GM21381 (cell line): ENCODE measurements around the gene MDH1B.
"Not testable (repeated sequence)": the region's sequence is repeated elsewhere in the genome, so short reads cannot be mapped to it uniquely, and the experiment has no call there.

Experiments used
- ATAC-seq: cut with Tn5 transposase; IDR thresholded peaks from one replicate; pipeline ENCODE4 v1.9.1; 2021; ENCODE audit warnings: mild to moderate bottlenecking, moderate library complexity; ENCODE audit not compliant: unreplicated experiment

The MDH1B gene

DNA sequence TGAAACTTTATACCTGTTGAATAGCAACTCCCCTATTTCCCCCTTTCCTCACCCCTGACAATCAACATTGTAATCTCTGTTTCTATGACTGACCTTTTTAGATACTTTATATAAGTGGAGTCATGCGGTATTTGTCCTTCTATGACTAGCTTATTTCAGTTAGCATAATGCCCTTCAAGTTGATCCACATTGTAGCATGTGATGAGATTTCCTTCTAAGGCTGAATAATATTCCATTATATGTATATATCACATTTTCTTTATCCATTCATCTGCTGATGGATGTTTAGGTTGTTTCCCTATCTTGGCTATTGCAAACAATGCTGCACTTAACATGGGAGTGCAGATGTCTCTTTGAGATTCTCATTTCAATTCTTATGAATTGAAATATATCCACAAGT lies 9.7 kb upstream of the MDH1B start:
- no peak for ATAC-seq

DNA sequence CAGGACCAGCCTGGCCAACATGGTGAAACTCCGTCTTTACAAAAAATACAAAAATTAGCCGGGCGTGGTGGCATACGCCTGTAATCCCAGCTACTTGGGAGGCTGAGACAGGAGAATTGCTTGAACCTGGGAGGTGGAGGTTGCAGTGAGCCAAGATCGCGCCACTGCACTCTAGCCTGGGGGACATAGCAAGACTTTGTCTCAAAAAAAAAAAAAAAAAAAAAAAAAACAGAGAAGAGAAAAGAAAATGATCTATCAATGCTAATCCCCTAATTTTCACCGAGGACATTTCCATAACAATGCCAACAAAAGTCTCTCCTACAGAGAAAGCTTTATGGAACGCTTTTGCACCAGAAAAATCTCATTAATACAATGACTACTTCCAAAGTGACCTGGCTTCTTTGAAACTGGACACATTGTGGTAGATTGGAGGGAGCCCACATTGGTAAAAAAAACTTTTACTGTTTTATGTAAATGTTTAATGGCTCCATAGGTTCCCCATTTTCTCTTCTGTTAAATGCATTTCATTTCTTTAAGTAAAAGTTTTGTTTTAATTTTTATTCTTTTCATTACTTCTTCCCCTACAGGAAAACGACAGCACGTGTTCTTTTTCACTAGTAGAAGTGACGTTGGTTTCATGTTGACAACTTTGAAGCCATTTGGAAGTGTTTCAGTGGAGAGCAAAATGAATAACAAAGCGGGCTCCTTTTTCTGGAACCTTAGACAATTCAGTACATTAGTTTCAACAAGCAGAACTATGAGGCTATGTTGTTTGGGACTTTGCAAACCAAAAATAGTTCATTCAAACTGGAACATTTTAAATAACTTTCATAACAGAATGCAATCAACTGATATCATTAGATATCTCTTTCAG lies 1.2 kb upstream of the MDH1B start:
- ATAC-seq, result no peak

DNA sequence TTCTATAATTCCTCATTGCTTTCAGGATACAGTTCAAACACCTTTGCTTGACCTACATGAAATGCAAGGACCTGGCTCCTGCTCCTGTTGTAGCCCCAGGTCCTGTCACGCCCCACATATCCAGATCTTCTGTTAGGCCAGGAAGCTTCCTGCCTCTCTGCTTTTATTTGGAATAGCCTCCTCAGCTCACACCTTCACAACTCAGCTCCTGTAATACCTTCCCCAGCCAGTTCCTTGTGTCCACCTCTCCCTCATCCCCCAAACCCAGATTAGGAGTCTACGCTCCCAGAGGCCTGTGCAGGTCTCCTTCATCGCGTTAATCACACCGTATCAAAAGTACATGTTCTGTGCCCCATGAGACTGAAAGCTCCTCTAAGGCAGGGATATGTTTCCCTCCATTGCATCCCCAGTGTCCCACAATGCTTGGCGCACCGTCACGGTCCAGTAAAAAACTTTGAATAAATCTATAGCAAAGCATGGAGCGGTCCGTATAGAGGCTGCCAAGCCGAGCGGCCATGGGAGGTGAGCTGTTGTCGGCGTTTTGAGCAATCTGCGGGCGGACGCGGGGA lies 371 bp downstream of the MDH1B start:
- ATAC-seq, result no peak

DNA sequence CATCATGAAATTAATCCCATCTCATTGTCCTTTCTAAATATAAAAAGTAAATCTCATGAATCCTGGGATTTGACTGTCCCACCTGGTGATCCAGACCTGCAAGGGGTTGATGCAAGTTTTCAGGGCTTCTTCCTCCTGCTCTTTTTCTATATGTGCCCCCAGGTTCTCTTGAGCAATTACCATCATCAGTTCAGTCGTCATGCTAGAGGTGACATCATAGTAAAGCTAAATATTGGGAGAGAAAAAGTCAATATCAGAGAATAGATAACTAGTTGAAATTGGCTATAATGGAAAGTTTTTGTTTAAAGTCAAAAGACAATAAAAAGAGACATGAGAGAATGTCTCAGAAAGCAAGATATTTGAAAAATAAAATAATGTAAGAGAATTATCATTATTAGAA lies 8.3 kb downstream of the MDH1B start:
- no peak for ATAC-seq

DNA sequence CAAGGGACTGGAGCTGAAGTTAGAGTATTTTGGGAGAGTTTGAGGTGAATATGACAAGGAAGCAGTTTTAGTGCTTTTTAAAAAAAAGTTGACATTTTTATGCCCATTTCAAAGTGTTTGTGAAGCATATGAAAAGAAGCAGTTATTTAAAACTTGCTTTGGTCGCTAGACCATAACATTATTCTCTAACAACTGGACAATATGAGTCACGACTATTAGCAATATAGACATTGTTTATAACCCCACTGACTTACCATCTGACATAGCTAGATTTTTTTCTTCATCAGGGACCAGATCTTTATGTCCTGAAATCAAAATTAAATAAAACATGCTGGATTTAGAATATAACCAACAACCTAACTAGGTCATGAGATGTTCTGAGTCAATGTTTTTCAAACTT lies 24.3 kb downstream of the MDH1B start:
- ATAC-seq, result no peak

DNA sequence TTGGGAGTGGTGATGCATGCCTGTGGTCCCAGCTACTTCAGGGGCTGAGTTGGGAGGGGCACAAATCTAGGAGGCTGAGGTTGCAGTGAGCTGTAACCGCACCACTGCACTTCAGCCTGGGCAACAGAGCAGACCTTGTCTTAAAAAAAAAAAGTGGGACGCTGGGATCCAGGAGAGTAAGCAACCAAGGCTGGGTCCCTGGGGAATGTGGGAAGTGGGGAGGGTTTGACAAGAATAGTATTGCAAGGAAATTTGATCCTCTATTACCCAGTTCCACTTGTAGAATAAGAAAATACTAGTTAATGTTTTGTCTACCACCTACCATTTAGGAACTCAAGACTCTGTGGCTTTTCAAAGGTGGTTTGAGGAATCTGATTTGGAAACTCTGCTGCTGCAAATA lies 25.9 kb downstream of the MDH1B start:
- ATAC-seq, result no peak

DNA sequence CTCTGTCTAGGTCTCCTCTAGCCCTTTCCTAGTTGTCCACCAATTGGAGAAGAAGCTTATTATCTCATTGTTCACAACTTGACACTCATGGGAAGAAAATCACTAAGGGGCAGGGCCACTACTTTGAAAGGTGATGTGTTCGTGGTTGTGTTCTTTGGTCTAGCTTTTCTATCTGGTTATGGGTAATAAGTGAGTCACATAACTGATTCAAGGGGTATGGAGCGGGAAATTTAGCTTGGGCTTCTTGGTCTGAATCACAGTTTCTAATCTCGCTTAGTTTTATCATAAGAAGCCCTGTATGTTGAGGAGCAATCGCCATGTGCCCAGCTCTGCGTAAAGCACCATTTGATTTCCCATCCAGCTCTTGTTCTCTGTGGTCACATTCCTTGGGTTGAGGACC lies 28.2 kb downstream of the MDH1B start:
- no peak for ATAC-seq

DNA sequence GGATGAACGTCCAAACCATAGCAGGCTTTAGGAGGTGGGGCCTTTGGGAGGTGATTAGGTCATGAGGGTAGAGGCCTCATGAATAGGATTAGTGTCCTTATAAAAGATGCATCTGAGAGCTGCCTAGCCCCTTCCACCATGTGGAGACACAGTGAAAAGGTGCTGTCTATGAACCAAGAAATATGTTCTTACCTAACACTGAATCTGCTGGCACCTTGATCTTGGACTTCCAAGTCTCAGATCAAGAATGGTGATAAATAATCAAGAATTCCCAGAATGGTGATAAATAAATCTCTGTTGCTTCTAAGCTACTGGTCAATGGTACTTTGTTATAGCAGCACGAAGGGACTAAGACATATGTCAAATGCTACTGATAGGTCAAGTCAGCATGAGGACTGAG lies 31.8 kb downstream of the MDH1B start:
- no peak for ATAC-seq

DNA sequence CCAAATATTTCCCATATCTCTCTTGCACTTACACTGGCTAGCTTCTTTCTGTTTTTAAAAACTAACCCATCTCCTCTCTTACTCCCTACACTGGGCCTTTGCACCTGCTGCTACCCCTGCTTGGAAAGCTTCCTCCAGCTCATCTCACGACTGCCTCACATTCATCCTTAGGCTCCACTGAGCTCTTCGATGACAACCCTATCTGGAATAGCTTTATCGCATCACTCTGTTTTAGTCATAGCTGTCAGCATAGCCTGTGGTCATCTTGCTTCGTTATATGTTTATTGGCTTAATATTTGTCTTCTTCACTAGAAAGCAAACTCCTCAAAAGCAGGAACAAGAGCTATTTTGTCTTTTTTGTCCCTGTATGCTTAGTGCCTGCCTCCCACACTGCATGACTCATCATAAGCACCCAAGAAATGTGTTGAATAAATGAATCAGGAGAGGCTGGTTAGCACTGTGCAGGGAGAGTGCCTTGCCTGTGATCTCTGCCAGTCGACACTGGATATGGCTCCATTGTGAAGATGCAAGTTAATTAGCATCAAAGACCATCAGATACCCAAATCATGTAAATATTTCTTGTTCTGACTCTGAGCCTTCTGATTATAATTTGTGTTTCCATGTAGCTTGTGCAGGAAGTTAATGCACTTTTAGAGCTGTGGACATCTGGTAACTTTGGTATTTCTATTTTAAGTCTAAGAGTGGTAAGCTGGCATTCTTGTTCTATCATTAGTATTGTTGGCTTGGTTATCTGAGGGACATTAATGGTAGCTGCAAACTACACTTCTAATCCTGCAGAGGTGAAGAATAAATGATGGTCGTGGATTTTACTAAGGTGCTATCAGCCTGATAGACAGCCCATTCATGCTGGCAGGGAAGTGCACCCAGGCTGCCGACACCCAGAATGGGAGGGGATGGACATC lies 36.6 kb downstream of the MDH1B start:
- no peak for ATAC-seq

DNA sequence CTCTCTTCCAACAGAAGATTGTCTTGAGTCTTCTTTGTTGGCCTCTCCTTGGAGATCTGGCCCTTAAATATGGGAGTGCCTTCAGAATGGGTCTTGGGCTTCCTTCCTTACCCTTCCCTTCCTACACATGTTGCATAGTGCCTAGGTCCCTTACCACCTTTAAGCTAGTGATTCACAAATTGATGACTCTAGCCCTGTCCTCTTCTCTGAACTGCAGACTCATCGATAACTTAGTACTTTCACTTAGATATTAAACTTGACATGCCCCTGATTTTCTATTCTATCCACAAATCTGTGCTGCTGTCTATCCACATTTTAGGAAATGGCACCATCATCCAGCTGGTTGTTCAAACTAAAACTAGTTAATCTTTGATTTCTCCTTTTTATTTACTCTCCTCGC lies 37.8 kb downstream of the MDH1B start:
- ATAC-seq, result no peak

DNA sequence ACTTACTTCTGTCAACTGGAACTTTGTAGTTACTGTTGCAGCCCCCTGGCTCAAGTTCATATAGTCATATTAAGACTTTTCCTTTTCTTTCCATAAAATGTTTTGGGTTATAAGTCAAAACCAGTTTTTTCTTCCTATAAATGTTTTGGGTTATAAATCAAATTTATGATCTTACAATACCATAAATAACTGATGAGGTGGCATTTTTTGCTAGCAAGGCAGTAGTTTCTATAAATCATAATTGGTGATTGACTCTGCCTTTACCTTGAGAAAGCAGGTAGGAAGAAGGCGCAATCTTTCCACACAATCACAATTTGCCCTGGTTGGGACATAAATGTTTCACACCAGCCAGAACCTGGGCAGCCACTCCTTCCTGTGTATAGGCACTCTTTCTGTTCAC lies 41.8 kb downstream of the MDH1B start:
- no peak for ATAC-seq

DNA sequence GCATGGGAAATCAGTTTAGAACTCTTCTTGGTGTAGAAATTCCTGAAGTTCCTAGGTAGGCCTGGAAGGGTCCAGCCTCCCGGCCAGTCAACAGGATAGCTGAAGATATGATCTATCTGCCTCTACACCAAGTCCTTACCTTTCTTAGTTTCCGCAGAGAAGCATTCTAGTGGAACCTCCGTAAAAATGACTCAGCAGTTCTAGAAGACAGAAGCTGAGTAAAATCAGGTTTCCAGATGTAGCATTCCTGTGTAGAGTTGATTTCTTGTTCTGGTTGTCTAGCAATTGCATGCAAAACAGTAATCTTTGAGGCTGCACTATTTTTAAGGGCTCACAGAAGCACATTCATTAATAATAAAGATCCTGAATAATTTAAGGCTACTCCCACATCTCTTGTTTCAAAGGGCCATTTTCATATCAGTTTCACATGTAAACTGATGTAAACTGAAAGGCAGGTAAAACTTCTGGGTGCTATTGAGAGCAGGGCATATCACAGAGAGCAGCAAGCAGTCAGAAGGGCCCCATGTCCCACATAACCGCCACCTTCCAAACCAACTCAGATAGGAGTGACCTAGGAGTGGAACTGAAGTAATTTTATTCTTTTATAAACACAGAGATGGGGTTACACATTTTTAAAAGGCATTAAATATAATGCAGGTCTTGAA lies 43.7 kb downstream of the MDH1B start:
- ATAC-seq, result peak; percentile 72

DNA sequence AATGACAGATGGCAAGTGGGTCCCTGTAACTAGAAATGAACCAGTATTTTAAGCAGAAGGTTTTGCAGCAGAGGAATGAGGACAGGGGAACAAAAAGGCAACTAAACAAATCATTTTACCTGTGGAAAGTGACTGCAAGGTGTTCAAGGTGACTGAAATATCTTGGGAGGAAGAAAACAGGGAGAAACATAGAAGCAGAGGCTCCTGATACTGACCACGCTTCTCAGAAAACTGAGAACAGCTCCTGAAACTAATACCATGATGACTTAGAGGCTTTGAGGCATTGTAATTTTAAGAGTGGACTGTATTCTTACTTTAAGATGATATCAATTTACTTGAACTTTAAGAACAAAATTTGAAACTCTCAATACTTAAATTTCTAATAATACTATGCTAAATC lies 46.8 kb downstream of the MDH1B start, which contains the start of gene DYTN:
TSS of gene DYTN (minus strand) at position 101 of the 400 bp plus-strand sequence. CDS start 117 bp downstream, outside the sequence.
- ATAC-seq, result no peak

DNA sequence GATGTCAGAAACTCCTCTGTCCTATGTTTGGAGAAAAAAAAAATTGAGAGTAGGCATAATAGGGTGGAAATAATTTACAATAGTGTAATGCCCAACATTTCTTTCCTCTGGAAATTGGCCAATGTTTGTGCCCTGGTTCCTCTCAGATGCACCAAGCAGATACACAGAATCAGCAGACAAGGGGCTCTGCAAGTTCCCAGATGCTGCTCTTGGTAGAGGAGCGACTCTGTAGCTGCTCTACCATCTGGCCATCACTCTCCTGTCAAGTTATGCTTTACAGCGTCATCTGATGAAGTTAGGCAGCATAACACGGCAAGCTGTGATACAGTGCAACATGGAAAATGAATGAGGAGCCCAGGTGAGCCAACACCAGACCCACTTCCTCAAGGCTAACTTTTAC lies 48.5 kb downstream of the MDH1B start:
- ATAC-seq, result no peak

DNA sequence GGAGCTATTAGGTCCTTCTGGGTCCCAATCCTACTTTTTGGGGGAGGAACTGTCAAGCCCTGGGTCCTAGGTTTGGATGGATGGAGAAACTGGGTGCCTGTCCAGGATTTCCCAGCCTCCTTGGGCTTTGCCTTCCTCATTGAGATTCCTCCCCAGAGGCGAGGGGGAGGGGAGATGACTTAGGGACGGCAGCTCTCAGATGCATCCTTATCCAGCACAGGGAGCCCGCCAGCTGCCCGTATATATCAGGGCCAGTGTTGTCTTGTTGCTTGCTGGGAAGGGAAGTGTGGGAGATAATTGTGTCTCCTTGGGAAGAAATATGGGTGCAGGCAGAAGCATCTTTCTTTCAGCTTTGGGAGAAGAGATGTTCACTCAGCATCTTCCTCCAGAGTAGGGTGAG lies 49.9 kb downstream of the MDH1B start:
- not testable (repeated sequence) for ATAC-seq

DNA sequence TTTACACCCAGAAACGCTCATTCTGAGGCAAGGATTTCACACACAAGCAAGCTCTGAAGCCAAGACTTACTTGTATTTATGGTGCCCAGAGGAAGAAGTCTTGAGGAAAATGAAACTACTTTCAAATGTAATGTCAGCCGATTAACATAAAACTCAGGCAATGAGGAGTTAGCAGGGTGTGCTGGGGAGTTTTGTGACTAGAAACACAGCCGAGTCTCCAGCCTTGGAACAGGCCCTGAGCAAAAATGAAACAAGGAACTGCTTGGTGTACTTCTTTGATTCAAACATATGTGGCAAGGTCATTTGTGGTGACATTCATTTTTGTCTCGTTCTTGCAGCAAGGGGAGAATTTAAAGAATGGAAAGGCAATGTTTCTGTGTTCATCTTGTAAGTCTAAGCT lies 51.4 kb downstream of the MDH1B start:
- no peak for ATAC-seq

DNA sequence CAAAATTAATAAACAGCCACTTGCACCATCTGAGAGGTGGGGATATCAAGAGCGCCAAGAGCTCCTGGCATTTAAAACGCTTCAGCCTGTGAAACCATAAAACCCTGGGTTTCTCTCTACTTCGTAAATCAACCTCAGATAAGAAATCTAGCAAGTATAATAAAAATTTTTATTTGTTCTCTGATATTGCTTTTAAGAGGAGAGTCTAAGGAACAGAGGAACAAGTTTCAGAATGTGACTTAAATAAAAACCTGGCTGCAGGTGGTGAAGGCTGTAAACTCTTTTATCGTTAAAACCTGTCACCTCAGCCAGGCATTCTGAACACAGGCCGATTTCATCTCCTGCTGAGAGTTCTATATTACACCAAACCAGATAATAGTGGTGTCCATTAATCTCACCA lies 56.8 kb downstream of the MDH1B start:
- ATAC-seq, result no peak

DNA sequence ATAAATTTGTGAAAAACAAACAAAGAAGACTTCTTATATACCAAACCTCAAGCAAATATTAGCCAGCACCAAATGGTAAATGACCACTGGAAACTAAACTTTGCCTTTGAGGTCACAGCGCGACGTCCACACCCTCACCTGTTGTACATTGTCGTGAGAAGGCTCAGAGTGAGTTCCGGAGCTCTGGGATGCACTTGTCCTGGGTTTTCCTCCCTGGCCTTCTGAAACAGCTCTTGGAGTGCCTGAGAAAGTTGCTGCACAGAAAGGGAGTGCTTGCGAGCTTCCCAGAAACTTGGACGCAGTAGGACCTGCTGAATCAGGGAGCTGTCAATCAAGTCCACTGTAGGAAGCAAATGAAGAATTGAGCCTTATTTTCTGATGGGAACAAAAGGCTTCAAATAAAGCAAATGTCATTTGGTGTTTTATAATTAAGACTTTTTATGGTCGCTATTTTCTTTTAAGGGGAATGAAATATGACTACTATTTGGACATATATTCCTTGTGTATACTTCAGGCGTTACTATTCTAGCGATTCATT lies 57.9 kb downstream of the MDH1B start:
- ATAC-seq, result no peak

DNA sequence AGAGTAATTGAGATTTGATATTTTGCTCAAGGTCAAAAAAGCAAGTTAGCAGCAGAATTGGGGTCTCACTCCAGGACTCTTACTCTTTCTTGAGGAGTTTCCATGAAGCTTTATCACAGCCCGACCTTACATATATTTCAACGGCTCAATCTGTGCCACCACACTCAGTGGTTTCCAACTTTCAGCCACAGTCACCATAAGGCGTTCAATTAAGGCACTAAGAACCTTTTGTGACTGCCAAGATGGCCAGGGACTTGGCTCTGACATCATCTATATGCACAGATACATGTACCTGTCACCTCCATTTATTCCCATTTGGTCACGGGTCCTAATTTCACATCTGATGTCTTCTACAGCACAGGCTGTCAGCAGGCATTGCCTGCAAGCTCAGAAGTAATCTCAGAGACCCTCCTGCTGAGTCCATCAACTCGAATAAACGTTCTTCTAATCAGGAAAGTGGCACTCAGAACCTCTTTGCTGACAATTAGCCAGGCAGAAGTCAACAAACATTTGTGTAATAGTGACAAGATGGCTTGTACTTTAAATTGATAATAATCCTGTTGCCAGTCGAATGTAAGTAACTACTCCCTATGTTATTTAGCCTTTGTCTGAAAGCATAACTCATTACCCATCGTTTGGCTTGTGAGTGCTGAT lies 63.0 kb downstream of the MDH1B start:
- no peak for ATAC-seq

DNA sequence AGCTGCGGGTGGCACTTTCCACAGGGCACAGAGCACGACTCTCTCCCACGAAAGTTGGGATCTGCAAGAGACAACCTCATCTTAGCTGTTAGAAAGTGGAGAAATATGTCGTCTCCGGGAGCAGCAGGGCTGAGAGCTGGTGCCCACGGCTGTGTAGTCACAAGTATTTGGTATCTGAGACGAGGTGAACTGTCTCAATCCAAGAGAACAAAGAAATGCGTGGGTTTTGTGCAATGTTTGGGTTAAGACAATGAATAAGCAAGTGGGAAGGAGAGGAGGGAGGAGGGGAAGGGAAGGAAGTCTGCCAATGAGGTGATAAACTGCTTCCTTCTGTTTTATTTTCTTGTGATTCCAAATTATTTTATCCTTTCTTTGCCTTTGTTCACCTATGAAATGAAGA lies 65.0 kb downstream of the MDH1B start:
- ATAC-seq, result no peak
